MCF 10A (cell line): ENCODE results near the gene ULK3. TPM values are rescaled to one million over a fixed set of nuclear protein-coding genes. Genes with fewer than 3 reads are reported as not detected.

ENCODE experiments used
- BruUV-seq: library from RNA; stranded (reverse); fragments of 400-500 nt; replicated peaks from 2 replicates; lab custom pipeline; 2021; lab: Mats Ljungman, UMichigan
- CTCF ChIA-PET: fragments of 300-600 bp; sonication (Branson Sonifier 250); formaldehyde crosslinking; extraction: SDS; loops from one replicate; lab custom pipeline; 2021; ENCODE audit warnings: antibody characterized with exemption, inconsistent platforms; lab: Yijun Ruan, JAX
- POLR2A ChIA-PET: fragments of 300-600, 350-650 bp; sonication (Branson Sonifier 250); formaldehyde crosslinking; extraction: SDS; loops from one replicate; lab custom pipeline; 2020; ENCODE audit warnings: antibody characterized with exemption, inconsistent platforms; lab: Yijun Ruan, JAX
- DNase-seq: peaks from one replicate; pipeline ENCODE4 v3.0.0-alpha.2; 2018; ENCODE audit not compliant: unreplicated experiment
- H3K27ac Mint-ChIP-seq: one replicate; pipeline ENCODE4 v1.8.0; 2022; ENCODE audit warnings: mild to moderate bottlenecking, low read depth, mixed read lengths; ENCODE audit not compliant: unreplicated experiment
- H3K27me3 Mint-ChIP-seq: one replicate; pipeline ENCODE4 v1.8.0; 2022; ENCODE audit warnings: mixed read lengths; ENCODE audit not compliant: insufficient read depth, unreplicated experiment
- H3K36me3 Mint-ChIP-seq: one replicate; pipeline ENCODE4 v1.8.0; 2022; ENCODE audit warnings: mild to moderate bottlenecking, moderate library complexity, mixed read lengths; ENCODE audit not compliant: insufficient read depth, unreplicated experiment
- H3K4me1 Mint-ChIP-seq: one replicate; pipeline ENCODE4 v1.8.0; 2022; ENCODE audit warnings: mixed read lengths; ENCODE audit not compliant: insufficient read depth, unreplicated experiment
- H3K4me3 Mint-ChIP-seq: one replicate; pipeline ENCODE4 v1.8.0; 2022; ENCODE audit warnings: mild to moderate bottlenecking, moderate library complexity, mixed read lengths; ENCODE audit not compliant: unreplicated experiment
- H3K9me3 Mint-ChIP-seq: one replicate; pipeline ENCODE4 v1.8.0; 2022; ENCODE audit warnings: mixed read lengths; ENCODE audit not compliant: unreplicated experiment
- CTCF ChIP-seq: fragments of 200-600 bp; IDR thresholded peaks from one replicate; pipeline ENCODE4 v1.8.0; 2022; ENCODE audit warnings: antibody characterized with exemption, mild to moderate bottlenecking; ENCODE audit not compliant: unreplicated experiment
- intact Hi-C: fragments of 100-400 bp; cut with micrococcal nuclease; formaldehyde crosslinking; loops from 2 replicates; pipeline ENCODE4 v1.14.1; 2022
- total RNA-seq: library from RNA; stranded (reverse); gene quantifications from 2 replicates; pipeline ENCODE4 v1.2.3, GENCODE V29; 2022

The ULK3 gene
- total RNA-seq, 1 experiment from 2014 or later: 27.6 TPM

DNA sequence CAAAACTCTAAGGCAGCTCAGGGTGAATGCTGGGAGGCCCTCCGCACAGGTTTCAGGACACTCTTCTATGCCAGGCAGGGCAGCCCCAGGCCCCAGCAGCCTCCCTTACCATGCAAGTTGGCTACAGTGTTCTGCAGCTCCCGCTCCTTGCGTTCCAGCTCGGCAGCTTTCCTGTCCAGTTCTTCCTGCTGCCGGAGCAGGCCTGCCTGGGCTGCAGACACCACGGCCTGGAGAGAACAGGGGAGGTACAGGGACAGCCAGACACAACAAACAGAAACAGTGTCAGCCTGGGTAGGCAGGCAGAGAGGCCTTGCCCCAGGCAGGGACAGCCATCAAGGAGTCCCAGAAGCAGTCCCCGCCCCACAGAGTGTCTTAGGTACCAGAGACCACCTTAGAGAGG is 9.0 kb upstream of the ULK3 start:
- H3K36me3 Mint-ChIP-seq: peaks cover 50% of the 10 kb centered on the region
- CTCF ChIA-PET: interaction anchor here (0.6 to 1.7 kb wide), 3 partner anchors 50 to 90 kb away, joined by 3 to 8 read pairs (median 7); no protein-coding TSS in a partner anchor
- no peak overlapping the region for H3K4me3 Mint-ChIP-seq
- intact Hi-C loops: no loop called here
- H3K27ac Mint-ChIP-seq: no peak overlapping the region
- no TSS peak for BruUV-seq
- no peaks in the 10 kb centered on the region for H3K9me3 Mint-ChIP-seq
- no peaks in the 10 kb centered on the region for H3K27me3 Mint-ChIP-seq
- no peak for TF ChIP-seq CTCF
- no peaks in the 10 kb centered on the region for H3K4me1 Mint-ChIP-seq
- no peak for DNase-seq
- POLR2A ChIA-PET: interaction anchor here (1.0 kb wide), 1 partner anchor 19 kb away, joined by 4 read pairs; no protein-coding TSS in a partner anchor

GRCh38 chr15:74850393-74850792 is 7.4 kb upstream of the ULK3 start:
- Mint-ChIP-seq H3K4me3 (no peak overlapping the region), H3K27ac (no peak overlapping the region), H3K4me1 (no peaks in the 10 kb centered on the region), H3K9me3 (no peaks in the 10 kb centered on the region), H3K36me3 (peaks cover 53% of the 10 kb centered on the region), H3K27me3 (no peaks in the 10 kb centered on the region)
- intact Hi-C loops: no loop called here
- ChIA-PET POLR2A (no interaction called here), CTCF (no interaction called here)
- no peak for TF ChIP-seq CTCF
- no peak for DNase-seq
- no TSS peak for BruUV-seq

DNA sequence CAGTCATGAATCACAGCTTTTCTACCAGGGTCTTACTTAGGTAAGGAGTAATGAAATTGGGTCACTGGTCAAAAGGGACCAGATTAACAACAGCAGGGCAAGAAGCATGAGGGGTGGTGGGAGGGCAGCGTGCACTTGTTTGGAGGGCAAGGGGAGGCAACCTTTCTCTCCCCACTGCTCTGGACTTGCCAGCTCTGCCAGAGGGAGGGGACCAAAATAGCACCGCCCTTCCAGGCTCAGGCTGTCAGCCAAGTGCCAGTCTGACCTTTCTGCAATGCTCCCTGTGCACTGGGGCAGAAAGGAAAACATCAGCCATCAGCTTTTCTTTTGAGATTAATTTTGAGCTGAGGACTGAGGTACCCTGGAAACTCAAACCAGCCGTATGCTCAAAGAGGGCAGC is 4.5 kb upstream of the ULK3 start:
- Mint-ChIP-seq H3K9me3 (no peaks in the 10 kb centered on the region), H3K27me3 (no peaks in the 10 kb centered on the region), H3K4me1 (no peaks in the 10 kb centered on the region), H3K36me3 (peaks cover 49% of the 10 kb centered on the region), H3K4me3 (no peak overlapping the region), H3K27ac (no peak overlapping the region)
- ChIA-PET POLR2A (no interaction called here), CTCF (interaction anchor here (0.6 to 1.9 kb wide), 4 partner anchors 28 to 77 kb away, joined by 3 to 8 read pairs (median 4); no protein-coding TSS in a partner anchor)
- DNase-seq: no peak
- intact Hi-C loops: no loop called here
- TF ChIP-seq CTCF: no peak
- BruUV-seq: no TSS peak

- intact Hi-C loops: no loop called here
- POLR2A ChIA-PET: interaction anchor here (0.6 to 1.2 kb wide), 2 partner anchors 25 to 75 kb away, joined by 4 to 6 read pairs; no protein-coding TSS in a partner anchor
Measured at GRCh38 chr15:74845581-74845980, 2.6 kb upstream of the ULK3 start.

More at GRCh38 chr15:74845581-74845980, 2.6 kb upstream of the ULK3 start:
- BruUV-seq: no TSS peak
- Mint-ChIP-seq H3K4me1 (no peaks in the 10 kb centered on the region), H3K36me3 (peaks cover 37% of the 10 kb centered on the region), H3K9me3 (no peaks in the 10 kb centered on the region), H3K4me3 (no peak overlapping the region), H3K27ac (no peak overlapping the region), H3K27me3 (no peaks in the 10 kb centered on the region)
- DNase-seq: no peak
- no peak for TF ChIP-seq CTCF
- CTCF ChIA-PET: interaction anchor here (1.3 kb wide), 1 partner anchor 56 kb away, joined by 7 read pairs; no protein-coding TSS in a partner anchor
